Measurements from ENCODE around the gene TBX4. TPM values are rescaled to one million over a fixed set of nuclear protein-coding genes. Genes with fewer than 3 reads are reported as not detected.
A peak's percentile ranks its signal among the peaks of the same experiment; 100 is the strongest.

Gene TBX4
- total and polyA plus RNA-seq, 4 donors: not detected

GRCh38 chr17:61416540-61417363 is 35.5 kb upstream of the TBX4 start:
- 19% methylated on average over 43 of the region's 43 CpGs for WGBS
- peaks cover 2 to 24% (median 13%) of the 10 kb centered on the region in 4 donors for H3K4me1 ChIP-seq (ENCODE audit: control insufficient read depth in 4 of 4, insufficient read depth in 4 of 4, low read length in 3 of 4)

GRCh38 chr17:61418449-61418848 is 33.8 kb upstream of the TBX4 start:
- no peak overlapping the region for H3K4me3 ChIP-seq (ENCODE audit: low read depth in 1 of 3, low read length in 3 of 3)
- peaks cover 0 to 5% (median 0%) of the 10 kb centered on the region in 4 donors for H3K27me3 ChIP-seq (ENCODE audit: control insufficient read depth in 4 of 4, insufficient read depth in 4 of 4, low read length in 3 of 4)
- no peaks in the 10 kb centered on the region for H3K9me3 ChIP-seq (ENCODE audit: control insufficient read depth in 4 of 4, low read length in 3 of 4)
- 77% methylated on average over 2 of the region's 2 CpGs for WGBS
- DNase-seq (ENCODE audit: low spot score): no peak
- no peak overlapping the region for H3K9ac ChIP-seq (ENCODE audit: low read depth in 1 of 2, low read length in 2 of 2)
- H3K36me3 ChIP-seq (ENCODE audit: control insufficient read depth in 4 of 4, insufficient read depth in 3 of 4, low read depth in 1 of 4, low read length in 3 of 4): no peaks in the 10 kb centered on the region
- TF ChIP-seq CTCF (IDR thresholded peaks at IDR 0.05; ENCODE audit: low read depth, low read length, missing input control) (no peak), TAF1 (conservative IDR thresholded peaks at IDR 0.05) (no peak), JUND (IDR thresholded peaks at IDR 0.05) (no peak), FOXA2 (IDR thresholded peaks at IDR 0.05) (no peak), FOXA1 (IDR thresholded peaks at IDR 0.05) (no peak), RAD21 (IDR thresholded peaks at IDR 0.05) (no peak), ATF3 (IDR thresholded peaks at IDR 0.05) (no peak), EGR1 (IDR thresholded peaks at IDR 0.05; ENCODE audit: low read depth in 2 of 2) (no peak), YY1 (IDR thresholded peaks at IDR 0.05) (no peak)
- no peak overlapping the region for H3K27ac ChIP-seq (ENCODE audit: low read depth in 1 of 2, low read length in 2 of 2)
- peaks cover 0 to 14% (median 4%) of the 10 kb centered on the region in 4 donors for H3K4me1 ChIP-seq (ENCODE audit: control insufficient read depth in 4 of 4, insufficient read depth in 4 of 4, low read length in 3 of 4)

More at GRCh38 chr17:61416540-61417363, 35.5 kb upstream of the TBX4 start:
- DNase-seq (ENCODE audit: low spot score): peak; percentile 78
- Histone ChIP-seq H3K9ac (ENCODE audit: low read depth in 1 of 2, low read length in 2 of 2) (no peak overlapping the region), H3K9me3 (ENCODE audit: control insufficient read depth in 4 of 4, low read length in 3 of 4) (no peaks in the 10 kb centered on the region), H3K36me3 (ENCODE audit: control insufficient read depth in 4 of 4, insufficient read depth in 3 of 4, low read depth in 1 of 4, low read length in 3 of 4) (no peaks in the 10 kb centered on the region), H3K27me3 (ENCODE audit: control insufficient read depth in 4 of 4, insufficient read depth in 4 of 4, low read length in 3 of 4) (peaks cover 0 to 5% (median 0%) of the 10 kb centered on the region in 4 donors), H3K4me3 (ENCODE audit: low read depth in 1 of 3, low read length in 3 of 3) (no peak overlapping the region), H3K27ac (ENCODE audit: low read depth in 1 of 2, low read length in 2 of 2) (no peak overlapping the region)
- TF ChIP-seq ATF3 (IDR thresholded peaks at IDR 0.05): no peak
- no peak for TF ChIP-seq FOXA2 (IDR thresholded peaks at IDR 0.05)
- TF ChIP-seq RXRA (IDR thresholded peaks at IDR 0.05): peak; percentile 10 to 18
- peak; percentile 94 for TF ChIP-seq CTCF (IDR thresholded peaks at IDR 0.05; ENCODE audit: low read depth, low read length, missing input control)
- no peak for TF ChIP-seq SP1 (IDR thresholded peaks at IDR 0.05)
- peak; percentile 81 to 90 for TF ChIP-seq RAD21 (IDR thresholded peaks at IDR 0.05)

All from liver (tissue), 9 donors.